Measurements from ENCODE around the gene LIN37. TPM values are rescaled to one million over a fixed set of nuclear protein-coding genes. Genes with fewer than 3 reads are reported as not detected.

The LIN37 gene
- total RNA-seq, 1 donor from 2014 or later, result 6.2 TPM

DNA sequence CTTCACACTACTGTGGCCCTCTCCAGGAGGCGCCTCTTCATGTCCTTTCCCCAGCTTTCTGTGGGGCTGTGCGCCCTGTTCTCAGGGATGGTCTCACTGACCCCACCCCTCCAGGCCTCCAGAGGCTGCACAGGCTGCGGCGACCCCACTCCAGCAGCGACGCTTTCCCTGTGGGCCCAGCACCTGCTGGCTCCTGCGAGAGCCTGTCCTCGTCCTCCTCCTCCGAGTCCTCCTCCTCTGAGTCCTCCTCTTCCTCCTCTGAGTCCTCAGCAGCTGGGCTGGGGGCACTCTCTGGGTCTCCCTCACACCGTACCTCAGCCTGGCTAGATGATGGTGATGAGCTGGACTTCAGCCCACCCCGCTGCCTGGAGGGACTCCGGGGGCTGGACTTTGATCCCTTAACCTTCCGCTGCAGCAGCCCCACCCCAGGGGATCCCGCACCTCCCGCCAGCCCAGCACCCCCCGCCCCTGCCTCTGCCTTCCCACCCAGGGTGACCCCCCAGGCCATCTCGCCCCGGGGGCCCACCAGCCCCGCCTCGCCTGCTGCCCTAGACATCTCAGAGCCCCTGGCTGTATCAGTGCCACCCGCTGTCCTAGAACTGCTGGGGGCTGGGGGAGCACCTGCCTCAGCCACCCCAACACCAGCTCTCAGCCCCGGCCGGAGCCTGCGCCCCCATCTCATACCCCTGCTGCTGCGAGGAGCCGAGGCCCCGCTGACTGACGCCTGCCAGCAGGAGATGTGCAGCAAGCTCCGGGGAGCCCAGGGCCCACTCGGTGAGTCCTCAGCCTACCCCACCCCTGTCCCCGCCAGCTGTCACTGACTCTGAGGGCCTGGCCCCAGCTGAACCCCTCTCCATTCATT lies 38.2 kb downstream of the LIN37 start:
- Histone ChIP-seq H3K9me3 (replicated peaks) (no peaks in the 10 kb centered on the region), H3K4me3 (no peak overlapping the region), H3K27ac (replicated peaks) (no peak overlapping the region), H3K27me3 (ENCODE audit: low read depth) (no peaks in the 10 kb centered on the region), H3K4me1 (no peaks in the 10 kb centered on the region), H3K36me3 (no peaks in the 10 kb centered on the region)
- intact Hi-C loops (cut with micrococcal nuclease), result no loop called here
- DNase-seq, result no peak
- TF ChIP-seq, protein P1, sequence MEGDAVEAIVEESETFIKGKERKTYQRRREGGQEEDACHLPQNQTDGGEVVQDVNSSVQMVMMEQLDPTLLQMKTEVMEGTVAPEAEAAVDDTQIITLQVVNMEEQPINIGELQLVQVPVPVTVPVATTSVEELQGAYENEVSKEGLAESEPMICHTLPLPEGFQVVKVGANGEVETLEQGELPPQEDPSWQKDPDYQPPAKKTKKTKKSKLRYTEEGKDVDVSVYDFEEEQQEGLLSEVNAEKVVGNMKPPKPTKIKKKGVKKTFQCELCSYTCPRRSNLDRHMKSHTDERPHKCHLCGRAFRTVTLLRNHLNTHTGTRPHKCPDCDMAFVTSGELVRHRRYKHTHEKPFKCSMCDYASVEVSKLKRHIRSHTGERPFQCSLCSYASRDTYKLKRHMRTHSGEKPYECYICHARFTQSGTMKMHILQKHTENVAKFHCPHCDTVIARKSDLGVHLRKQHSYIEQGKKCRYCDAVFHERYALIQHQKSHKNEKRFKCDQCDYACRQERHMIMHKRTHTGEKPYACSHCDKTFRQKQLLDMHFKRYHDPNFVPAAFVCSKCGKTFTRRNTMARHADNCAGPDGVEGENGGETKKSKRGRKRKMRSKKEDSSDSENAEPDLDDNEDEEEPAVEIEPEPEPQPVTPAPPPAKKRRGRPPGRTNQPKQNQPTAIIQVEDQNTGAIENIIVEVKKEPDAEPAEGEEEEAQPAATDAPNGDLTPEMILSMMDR (IDR thresholded peaks at IDR 0.05; ENCODE audit: borderline replicate concordance), result no peak

DNA sequence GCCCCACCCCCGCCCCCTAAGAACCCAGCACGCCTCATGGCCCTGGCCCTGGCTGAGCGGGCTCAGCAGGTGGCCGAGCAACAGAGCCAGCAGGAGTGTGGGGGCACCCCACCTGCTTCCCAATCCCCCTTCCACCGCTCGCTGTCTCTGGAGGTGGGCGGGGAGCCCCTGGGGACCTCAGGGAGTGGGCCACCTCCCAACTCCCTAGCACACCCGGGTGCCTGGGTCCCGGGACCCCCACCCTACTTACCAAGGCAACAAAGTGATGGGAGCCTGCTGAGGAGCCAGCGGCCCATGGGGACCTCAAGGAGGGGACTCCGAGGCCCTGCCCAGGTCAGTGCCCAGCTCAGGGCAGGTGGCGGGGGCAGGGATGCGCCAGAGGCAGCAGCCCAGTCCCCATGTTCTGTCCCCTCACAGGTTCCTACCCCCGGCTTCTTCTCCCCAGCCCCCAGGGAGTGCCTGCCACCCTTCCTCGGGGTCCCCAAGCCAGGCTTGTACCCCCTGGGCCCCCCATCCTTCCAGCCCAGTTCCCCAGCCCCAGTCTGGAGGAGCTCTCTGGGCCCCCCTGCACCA lies 38.9 kb downstream of the LIN37 start:
- H3K27me3 ChIP-seq (ENCODE audit: low read depth), result peaks cover 6% of the 10 kb centered on the region
- H3K36me3 ChIP-seq, result no peaks in the 10 kb centered on the region
- H3K4me1 ChIP-seq, result no peaks in the 10 kb centered on the region
- no peak overlapping the region for H3K4me3 ChIP-seq
- H3K9me3 ChIP-seq (replicated peaks), result no peaks in the 10 kb centered on the region
- TF ChIP-seq, protein P1 (IDR thresholded peaks at IDR 0.05; ENCODE audit: borderline replicate concordance), result no peak
- intact Hi-C loops (cut with micrococcal nuclease), result no loop called here
- DNase-seq, result no peak
- no peak overlapping the region for H3K27ac ChIP-seq (replicated peaks)

DNA sequence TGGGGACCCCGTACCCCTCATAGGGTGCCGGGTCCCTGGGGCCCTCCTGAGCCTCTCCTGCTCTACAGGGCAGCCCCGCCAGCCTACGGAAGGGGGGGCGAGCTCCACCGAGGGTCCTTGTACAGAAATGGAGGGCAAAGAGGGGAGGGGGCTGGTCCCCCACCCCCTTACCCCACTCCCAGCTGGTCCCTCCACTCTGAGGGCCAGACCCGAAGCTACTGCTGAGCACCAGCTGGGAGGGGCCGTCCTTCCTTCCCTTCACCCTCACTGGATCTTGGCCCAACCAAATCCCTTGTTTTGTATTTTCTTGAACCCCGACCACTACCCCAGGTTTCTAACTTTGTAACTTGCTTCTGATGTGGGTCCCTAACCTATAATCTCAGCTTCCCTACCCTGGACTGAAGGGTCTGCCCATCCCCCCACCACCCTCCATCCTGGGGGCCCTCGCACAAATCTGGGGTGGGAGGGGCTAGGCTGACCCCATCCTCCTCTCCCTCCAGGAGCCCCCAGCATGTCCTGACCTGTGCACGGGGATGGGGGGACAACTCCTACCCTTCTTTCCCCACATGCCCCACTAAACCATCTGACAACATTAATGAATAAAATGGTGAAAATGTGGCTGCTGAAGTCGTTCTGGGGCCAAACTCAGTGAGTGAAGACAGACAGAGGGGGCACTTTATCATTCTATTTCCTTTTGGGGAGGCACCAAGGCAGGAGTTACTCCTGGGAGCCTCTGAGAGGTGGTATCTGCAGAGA lies 40.0 kb downstream of the LIN37 start:
- TF ChIP-seq, protein P1 (IDR thresholded peaks at IDR 0.05; ENCODE audit: borderline replicate concordance), result no peak
- peaks cover 16% of the 10 kb centered on the region for H3K27me3 ChIP-seq (ENCODE audit: low read depth)
- H3K27ac ChIP-seq (replicated peaks), result no peak overlapping the region
- DNase-seq, result no peak
- intact Hi-C loops (cut with micrococcal nuclease), result no loop called here
- H3K4me3 ChIP-seq, result no peak overlapping the region
- no peaks in the 10 kb centered on the region for H3K4me1 ChIP-seq
- no peaks in the 10 kb centered on the region for H3K36me3 ChIP-seq
- H3K9me3 ChIP-seq (replicated peaks), result no peaks in the 10 kb centered on the region

DNA sequence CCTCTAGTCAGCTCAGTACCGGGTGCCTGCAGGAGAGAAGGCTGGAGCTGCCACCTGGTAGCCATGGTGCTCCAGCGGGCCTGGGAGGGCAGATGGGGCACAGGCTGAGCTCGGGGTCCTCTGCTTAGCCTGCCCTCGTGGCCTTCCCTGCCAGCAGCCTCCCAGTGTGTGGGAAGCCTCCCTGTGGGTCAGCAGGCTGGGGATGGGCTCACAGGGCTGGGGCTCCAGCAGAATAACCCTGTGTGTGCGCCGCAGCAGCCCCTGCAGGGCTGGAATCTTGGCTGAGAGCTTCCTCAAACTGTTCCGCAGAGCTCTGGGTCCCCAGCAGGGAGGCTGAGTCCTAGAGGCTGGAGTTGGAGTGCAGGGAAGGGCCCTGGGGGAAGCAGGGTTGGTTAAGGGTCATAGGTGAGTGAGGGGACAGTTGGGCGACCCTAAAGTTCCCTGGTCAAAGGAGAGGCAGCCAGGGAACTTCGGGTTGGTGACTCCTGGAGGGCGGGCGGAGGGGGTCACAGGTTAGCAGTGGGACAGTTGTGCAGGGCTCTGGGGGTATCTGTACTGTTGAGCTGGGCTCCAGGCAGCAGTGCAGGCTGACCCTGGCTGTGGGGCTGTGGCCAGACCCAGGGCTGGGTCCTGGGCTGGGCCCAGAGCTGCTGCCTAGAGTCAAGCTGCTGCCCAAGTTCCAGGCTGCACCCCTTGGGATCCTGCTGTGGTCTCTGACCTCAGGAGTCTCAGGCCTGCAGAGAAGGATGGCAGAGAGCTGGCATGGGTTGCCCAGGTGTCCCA lies 41.0 kb downstream of the LIN37 start:
- Histone ChIP-seq H3K9me3 (replicated peaks) (no peaks in the 10 kb centered on the region), H3K4me3 (no peak overlapping the region), H3K27me3 (ENCODE audit: low read depth) (peaks cover 21% of the 10 kb centered on the region), H3K36me3 (no peaks in the 10 kb centered on the region), H3K27ac (replicated peaks) (no peak overlapping the region), H3K4me1 (no peaks in the 10 kb centered on the region)
- intact Hi-C loops (cut with micrococcal nuclease), result no loop called here
- TF ChIP-seq, protein P1 (IDR thresholded peaks at IDR 0.05; ENCODE audit: borderline replicate concordance), result no peak
- no peak for DNase-seq
